Measurements from ENCODE around the gene ANKS1B.

ANKS1B gene

GRCh38 chr12:99092100-99092851, 892.5 kb downstream of the ANKS1B start:
- TF ChIP-seq CTCF (conservative IDR thresholded peaks at IDR 0.05): no peak
- no peak overlapping the region for H3K27ac ChIP-seq

- TF ChIP-seq CTCF (conservative IDR thresholded peaks at IDR 0.05): no peak
- 0 out of 2 replicates have a peak overlapping the region, but pooled peaks have one; percentile 14 for H3K27ac ChIP-seq
Measured at GRCh38 chr12:99087278-99087677, 897.5 kb downstream of the ANKS1B start.

- TF ChIP-seq CTCF (conservative IDR thresholded peaks at IDR 0.05): no peak
- no peak overlapping the region for H3K27ac ChIP-seq
Measured at GRCh38 chr12:99079811-99080210, 904.9 kb downstream of the ANKS1B start.

- H3K27ac ChIP-seq: no peak overlapping the region
- no peak for TF ChIP-seq CTCF (conservative IDR thresholded peaks at IDR 0.05)
Measured at GRCh38 chr12:99068993-99069747, 915.6 kb downstream of the ANKS1B start.

- H3K27ac ChIP-seq: no peak overlapping the region
- TF ChIP-seq CTCF (conservative IDR thresholded peaks at IDR 0.05): no peak
Measured at GRCh38 chr12:99067171-99067785, 917.5 kb downstream of the ANKS1B start.

- no peak overlapping the region for H3K27ac ChIP-seq
- no peak for TF ChIP-seq CTCF (conservative IDR thresholded peaks at IDR 0.05)
Measured at GRCh38 chr12:99066726-99067125, 918.0 kb downstream of the ANKS1B start.

- H3K27ac ChIP-seq: no peak overlapping the region
- no peak for TF ChIP-seq CTCF (conservative IDR thresholded peaks at IDR 0.05)
Measured at GRCh38 chr12:99063182-99063581, 921.6 kb downstream of the ANKS1B start.

Data from VCaP (cell line).